ENCODE results near the gene C5orf63. TPM values are rescaled to one million over a fixed set of nuclear protein-coding genes. Genes with fewer than 3 reads are reported as not detected.

The C5orf63 gene
- total RNA-seq, 1 experiment from 2014 or later: 2.2 TPM

DNA sequence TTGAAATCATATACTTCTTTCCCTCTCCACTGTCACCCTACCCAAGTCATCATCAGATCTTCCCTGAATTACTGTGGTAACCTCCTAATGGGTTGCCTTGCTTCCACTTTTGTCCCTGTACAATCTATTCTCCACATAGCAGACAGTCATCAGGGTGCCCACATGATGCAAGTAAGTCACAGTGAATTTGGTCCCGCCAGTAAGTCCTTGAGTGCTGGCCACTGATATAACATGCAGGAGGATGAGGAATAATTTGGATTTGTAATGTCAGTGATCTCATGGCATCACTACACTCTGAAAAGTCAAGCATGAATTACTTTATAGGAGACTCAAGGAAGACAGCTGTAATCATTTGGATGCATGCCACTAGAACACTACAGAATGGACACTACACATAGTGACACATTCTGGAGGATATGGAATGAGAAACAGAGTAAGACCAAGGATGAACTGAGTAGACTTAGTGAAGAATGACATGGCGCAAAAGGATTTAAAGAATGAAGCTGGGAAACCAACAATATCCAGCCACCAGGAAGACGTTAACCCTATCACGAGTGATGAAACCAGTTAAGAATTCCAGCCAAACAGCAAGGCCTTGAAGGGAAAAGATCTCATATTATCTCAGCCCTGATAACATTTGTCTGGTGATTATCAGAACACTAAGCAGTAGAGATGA lies 71.5 kb downstream of the C5orf63 start:
- ChIA-PET POLR2A (ENCODE audit: low non-redundant PET) (no interaction called here), CTCF (no interaction called here)
- H3K36me3 ChIP-seq (ENCODE audit: insufficient read depth, low read length, poor library complexity, severe bottlenecking): no peaks in the 10 kb centered on the region
- H3K4me3 ChIP-seq (ENCODE audit: low read depth, low read length, poor library complexity, severe bottlenecking): no peak overlapping the region
- intact Hi-C loops (cut with micrococcal nuclease; ENCODE audit: unreplicated experiment): no loop called here
- TF ChIP-seq, protein P1, sequence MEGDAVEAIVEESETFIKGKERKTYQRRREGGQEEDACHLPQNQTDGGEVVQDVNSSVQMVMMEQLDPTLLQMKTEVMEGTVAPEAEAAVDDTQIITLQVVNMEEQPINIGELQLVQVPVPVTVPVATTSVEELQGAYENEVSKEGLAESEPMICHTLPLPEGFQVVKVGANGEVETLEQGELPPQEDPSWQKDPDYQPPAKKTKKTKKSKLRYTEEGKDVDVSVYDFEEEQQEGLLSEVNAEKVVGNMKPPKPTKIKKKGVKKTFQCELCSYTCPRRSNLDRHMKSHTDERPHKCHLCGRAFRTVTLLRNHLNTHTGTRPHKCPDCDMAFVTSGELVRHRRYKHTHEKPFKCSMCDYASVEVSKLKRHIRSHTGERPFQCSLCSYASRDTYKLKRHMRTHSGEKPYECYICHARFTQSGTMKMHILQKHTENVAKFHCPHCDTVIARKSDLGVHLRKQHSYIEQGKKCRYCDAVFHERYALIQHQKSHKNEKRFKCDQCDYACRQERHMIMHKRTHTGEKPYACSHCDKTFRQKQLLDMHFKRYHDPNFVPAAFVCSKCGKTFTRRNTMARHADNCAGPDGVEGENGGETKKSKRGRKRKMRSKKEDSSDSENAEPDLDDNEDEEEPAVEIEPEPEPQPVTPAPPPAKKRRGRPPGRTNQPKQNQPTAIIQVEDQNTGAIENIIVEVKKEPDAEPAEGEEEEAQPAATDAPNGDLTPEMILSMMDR (conservative IDR thresholded peaks at IDR 0.05; ENCODE audit: low read depth, low read length): no peak
- no peak for TF ChIP-seq EZH2 (IDR thresholded peaks at IDR 0.05; ENCODE audit: borderline replicate concordance, low read depth, low read length, poor library complexity, severe bottlenecking)
- no TSS peak for BruUV-seq (replicated peaks)
- H3K27me3 ChIP-seq (replicated peaks; ENCODE audit: insufficient read depth, low read depth, low read length, poor library complexity): no peaks in the 10 kb centered on the region
- H3K9me3 ChIP-seq (ENCODE audit: low read depth, low read length, poor library complexity, severe bottlenecking): no peaks in the 10 kb centered on the region
- H3K4me1 ChIP-seq (ENCODE audit: insufficient read depth, low read length, poor library complexity, severe bottlenecking): no peaks in the 10 kb centered on the region
- H3K27ac ChIP-seq (ENCODE audit: low read depth, low read length, poor library complexity, severe bottlenecking): no peak overlapping the region
- DNase-seq (ENCODE audit: low spot score): no peak

Other genes starting within 250 kb of the C5orf63 start
- 0.81 and 1.1 TPM in 2 replicates for gene MARCHF3, start 42.9 kb downstream of the C5orf63 start, total RNA-seq (2021)
- 0.71 and 0.87 TPM in 2 replicates for gene MEGF10, start 217.3 kb upstream of the C5orf63 start, total RNA-seq (2021)

All from A673 (cell line).